GM19395 (cell line): Measurements from ENCODE around the gene LCMT2.
"Not testable (repeated sequence)": the region's sequence is repeated elsewhere in the genome, so short reads cannot be mapped to it uniquely, and the experiment has no call there.

Source experiments
- ATAC-seq: cut with Tn5 transposase; IDR thresholded peaks from one replicate; pipeline ENCODE4 v1.9.1; 2021; ENCODE audit warnings: mild to moderate bottlenecking, moderate library complexity; ENCODE audit not compliant: unreplicated experiment

Gene LCMT2

GRCh38 chr15:43316016-43316970 is 14.1 kb downstream of the LCMT2 start:
- no peak for ATAC-seq

- ATAC-seq = no peak
Measured at GRCh38 chr15:43314171-43314570, 16.2 kb downstream of the LCMT2 start.

DNA sequence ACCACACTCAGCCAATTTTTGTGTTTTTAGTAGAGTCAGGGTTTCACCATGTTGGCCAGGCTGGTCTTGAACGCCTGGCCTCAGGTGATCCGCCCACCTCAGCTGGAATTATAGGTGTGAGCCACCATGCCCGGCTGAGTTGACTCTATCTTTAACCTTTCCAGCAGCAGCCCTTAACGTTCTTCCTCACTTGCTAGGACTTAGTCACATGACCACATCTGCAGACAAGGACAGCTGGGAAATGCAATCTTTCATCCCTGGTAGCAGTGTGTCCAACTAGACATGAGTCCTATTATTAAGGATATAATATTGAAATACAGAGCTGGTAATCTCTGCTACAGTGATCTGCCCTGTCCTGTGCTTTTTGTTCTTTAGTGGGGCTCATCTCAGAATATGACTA is 18.0 kb downstream of the LCMT2 start:
- no peak for ATAC-seq

DNA sequence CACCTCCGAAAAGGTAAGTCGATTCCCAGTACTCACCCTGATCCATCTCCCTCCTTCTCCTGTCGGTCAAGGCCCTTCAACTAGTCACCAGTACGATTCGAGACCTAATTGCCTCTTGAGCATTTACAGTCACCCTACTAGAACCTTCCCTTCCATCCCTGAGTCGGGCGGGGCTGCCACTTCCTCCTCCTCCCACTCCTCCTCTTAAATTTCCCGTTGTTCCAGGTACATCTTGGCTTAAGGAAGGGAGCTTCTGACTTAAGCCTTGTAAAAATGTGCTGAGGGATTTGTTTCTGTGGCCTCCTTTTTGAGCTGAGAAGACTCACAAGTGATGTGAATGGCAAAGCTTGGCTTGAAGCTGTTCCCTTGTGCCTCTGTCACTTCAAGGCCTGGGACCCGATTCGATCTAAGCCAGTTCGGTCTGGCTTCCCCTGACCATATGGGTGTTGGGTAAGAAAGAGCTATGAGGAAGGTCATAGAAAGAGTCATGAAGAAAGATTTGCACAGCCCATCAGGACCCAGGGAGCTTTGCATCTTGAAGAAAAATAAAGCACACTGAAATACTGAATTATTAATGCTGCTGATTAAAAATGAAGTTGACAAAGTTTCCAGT is 28.1 kb downstream of the LCMT2 start, which contains the start of gene TGM7:
TGM7 (minus strand) TSS at position 51 of the 613 bp plus-strand sequence.
- ATAC-seq = no peak

GRCh38 chr15:43299884-43300283 is 30.5 kb downstream of the LCMT2 start:
- no peak for ATAC-seq

- no peak for ATAC-seq
Measured at GRCh38 chr15:43299411-43299810, 31.0 kb downstream of the LCMT2 start.

DNA sequence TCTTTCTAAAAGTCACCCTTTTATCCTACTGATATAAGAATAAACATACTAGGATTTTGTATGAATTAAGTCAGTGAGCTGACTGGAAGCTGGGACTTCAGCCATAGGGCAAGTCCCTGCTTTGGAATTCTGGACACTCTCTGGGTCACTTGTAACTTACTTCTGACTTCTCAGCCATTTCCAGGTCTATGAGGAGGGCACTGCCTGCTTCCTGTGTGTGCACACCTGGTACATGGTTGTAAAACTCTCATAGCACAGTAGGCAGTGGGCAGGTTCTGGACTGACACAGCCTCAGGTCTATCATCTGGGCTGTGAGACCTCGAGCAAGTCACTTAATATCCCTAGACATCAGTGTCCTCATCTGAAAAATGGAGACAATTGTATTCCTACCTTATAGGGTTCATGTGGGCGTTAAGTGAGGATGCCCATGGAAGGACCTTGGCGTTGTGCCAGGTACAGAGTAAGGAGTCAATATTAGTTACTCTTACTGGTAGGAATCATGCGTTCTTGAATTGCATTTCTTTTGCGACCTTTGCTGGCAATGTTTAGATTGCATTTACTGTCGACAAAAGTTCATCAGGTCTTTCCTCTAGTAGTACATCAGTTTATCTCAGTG is 36.2 kb downstream of the LCMT2 start:
- ATAC-seq = no peak

DNA sequence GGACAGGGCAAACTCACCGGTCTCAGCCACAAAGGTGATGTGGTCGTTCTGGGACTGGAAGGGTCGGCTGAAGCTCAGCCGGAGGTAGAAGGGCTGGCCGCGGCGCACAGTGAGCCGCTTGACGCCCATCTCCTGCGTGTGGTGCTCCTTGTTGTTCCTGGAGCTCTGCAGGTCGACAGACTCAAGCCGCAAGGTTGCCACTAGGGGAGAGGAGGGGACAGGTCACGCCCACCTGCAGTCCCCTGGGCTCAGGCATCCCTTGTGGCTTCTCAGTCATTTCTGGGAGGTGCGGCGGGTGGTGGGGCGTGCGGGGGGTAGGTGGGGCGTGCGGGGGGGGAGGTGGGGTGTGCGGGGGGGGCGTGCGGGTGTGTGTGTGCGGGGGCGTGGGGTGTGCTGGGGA is 36.9 kb downstream of the LCMT2 start:
- no peak for ATAC-seq

GRCh38 chr15:43292375-43293078 is 37.8 kb downstream of the LCMT2 start:
- ATAC-seq = no peak

DNA sequence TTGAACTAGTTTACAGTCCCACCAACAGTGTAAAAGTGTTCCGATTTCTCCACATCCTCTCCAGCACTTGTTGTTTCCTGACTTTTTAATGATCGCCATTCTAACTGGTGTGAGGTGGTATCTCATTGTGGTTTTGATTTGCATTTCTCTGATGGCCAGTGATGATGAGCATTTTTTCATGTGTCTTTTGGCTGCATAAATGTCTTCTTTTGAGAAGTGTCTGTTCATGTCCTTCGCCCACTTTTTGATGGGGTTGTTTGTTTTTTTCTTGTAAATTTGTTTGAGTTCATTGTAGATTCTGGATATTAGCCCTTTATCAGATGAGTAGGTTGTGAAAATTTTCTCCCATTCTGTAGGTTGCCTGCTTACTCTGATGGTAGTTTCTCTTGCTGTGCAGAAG is 40.7 kb downstream of the LCMT2 start:
- not testable (repeated sequence) for ATAC-seq

DNA sequence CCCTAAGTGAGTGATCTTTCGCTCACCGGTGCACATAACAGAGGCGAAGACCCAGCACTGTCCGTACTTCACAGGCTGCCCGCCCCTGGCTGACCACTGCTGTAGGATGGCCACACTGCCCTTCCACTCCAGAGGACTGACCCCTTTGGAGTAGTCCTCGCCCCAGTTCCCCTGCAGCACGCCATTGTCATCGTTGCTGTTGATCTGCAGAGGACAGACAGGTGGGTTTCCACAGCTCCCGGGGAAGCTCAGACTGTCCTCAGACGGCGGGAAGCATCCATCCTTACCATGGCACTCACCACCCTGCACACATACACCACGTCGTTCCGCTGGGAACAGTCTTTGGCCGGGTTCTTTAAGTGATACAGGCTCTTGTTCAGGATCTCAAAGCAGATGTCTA is 43.1 kb downstream of the LCMT2 start:
- no peak for ATAC-seq

DNA sequence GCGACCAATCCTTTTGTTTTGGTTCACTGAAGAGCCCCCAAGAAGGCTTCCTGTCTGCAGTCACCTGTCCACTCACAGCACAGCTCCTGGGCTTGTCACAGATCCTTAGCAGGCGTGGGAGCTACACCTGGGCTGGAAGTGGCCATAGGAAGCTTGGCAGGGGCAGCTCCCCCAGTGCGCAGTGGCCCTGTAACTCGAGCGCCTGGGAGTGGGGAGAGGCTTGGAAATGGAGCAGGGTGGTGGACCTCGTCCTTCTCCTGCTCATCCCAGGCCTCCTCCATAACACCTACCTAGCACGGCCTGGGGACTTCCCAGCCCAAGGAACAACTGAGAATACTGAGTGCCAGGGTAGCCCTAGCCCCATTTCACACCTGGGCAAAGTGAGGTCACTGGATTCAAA is 44.3 kb downstream of the LCMT2 start:
- no peak for ATAC-seq

- no peak for ATAC-seq
Measured at GRCh38 chr15:43285609-43286037, 44.8 kb downstream of the LCMT2 start.

GRCh38 chr15:43283526-43283925 is 46.8 kb downstream of the LCMT2 start:
- no peak for ATAC-seq

GRCh38 chr15:43281926-43282602 is 48.3 kb downstream of the LCMT2 start:
- no peak for ATAC-seq

- ATAC-seq = no peak
Measured at GRCh38 chr15:43280996-43281395, 49.4 kb downstream of the LCMT2 start.

- ATAC-seq = no peak
Measured at GRCh38 chr15:43279496-43279895, 50.9 kb downstream of the LCMT2 start.

DNA sequence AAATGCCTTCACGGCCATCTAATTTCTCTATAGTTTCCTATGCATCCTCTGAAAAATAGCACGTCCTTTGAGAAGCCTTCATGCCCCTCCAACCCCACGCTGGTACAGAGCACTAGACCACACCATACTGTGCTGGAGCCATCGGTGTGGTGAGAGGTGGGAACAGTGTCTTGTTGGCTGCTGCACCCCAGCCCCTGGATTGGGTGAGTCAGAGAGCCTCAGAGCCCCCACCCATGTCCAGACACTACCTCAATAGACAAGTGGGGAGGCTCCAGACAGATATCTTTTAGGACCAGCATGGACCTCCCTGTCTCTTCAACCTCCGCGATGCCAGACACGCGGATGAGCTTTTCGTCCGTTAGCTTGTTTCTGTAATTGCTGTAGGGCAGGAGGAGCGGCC is 51.5 kb downstream of the LCMT2 start:
- no peak for ATAC-seq

DNA sequence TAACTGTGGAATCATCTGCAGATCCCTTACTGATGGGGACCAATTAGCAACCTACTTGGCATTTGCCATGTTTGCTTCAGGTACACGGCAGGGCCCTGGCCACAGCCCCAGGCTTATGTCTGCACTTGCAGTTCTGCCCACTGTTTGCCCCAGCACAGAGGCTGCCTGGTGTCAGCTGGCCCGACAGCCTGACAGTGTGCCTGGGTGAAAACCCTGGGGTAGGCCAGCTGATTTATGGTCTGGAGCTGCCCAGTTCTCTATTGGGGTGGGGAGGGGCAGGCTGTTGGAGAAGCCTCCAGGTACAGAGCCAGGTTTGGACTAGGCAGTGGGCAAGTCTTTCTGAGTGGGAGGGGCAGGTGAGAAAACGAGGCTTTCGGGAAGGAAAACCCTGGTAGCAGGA is 52.5 kb downstream of the LCMT2 start:
- no peak for ATAC-seq

DNA sequence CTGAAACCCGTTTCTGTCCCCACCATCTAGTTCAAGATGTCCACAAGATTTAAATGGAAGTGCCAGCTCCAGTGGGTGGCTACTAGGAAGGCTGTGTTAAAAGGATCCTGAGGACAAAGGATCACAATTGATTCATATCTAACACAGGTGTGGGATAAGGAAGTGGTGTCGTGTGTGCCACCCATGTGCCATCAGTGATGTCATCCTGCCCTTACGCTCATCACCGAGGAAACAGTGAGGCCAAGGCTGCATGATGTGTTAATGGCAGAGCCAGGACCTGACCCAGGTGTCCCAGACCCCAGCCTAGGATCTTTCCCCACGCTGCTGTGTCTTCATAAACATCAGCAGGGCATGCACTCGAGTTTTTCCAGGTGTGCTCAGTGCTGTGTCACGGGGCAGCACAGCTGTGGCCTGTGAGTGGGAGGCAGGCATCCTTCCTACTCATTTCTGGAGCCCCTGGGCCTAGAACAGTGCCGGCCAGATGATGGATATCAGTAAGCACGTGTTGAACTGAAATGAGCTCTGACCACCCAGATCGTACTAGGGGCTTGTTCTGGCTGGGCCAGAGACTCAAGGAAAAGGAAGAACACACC is 53.0 kb downstream of the LCMT2 start:
- no peak for ATAC-seq
